ENCODE measurements around the gene SERTAD2.

The SERTAD2 gene

GRCh38 chr2:64607381-64608304 is 46.1 kb downstream of the SERTAD2 start:
- DNase-seq = peak in 1 of 2 donors; percentile 13

GRCh38 chr2:64606479-64607363 is 47.0 kb downstream of the SERTAD2 start:
- DNase-seq = peak; percentile 83 to 85

- DNase-seq = no peak
These were observed 47.7 kb downstream of the SERTAD2 start for GRCh38 chr2:64605991-64606478.

- no peak for DNase-seq
These were observed 48.7 kb downstream of the SERTAD2 start for GRCh38 chr2:64605026-64605471.

- DNase-seq = no peak
These were observed 49.6 kb downstream of the SERTAD2 start for GRCh38 chr2:64604155-64604554.

GRCh38 chr2:64602436-64602835 is 51.3 kb downstream of the SERTAD2 start:
- no peak for DNase-seq

- no peak for DNase-seq
These were observed 51.8 kb downstream of the SERTAD2 start for GRCh38 chr2:64601785-64602391.

GRCh38 chr2:64601034-64601754 is 52.5 kb downstream of the SERTAD2 start:
- DNase-seq = no peak

GRCh38 chr2:64599469-64599868 is 54.2 kb downstream of the SERTAD2 start:
- no peak for DNase-seq

- DNase-seq = no peak
These were observed 55.5 kb downstream of the SERTAD2 start for GRCh38 chr2:64598226-64598625.

GRCh38 chr2:64595397-64596176 is 58.1 kb downstream of the SERTAD2 start:
- no peak for DNase-seq

GRCh38 chr2:64594226-64594989 is 59.3 kb downstream of the SERTAD2 start:
- DNase-seq = no peak

GRCh38 chr2:64593035-64593655 is 60.6 kb downstream of the SERTAD2 start:
- no peak for DNase-seq

- no peak for DNase-seq
These were observed 62.5 kb downstream of the SERTAD2 start for GRCh38 chr2:64591188-64591587.

GRCh38 chr2:64587561-64587960 is 66.2 kb downstream of the SERTAD2 start:
- no peak for DNase-seq

- no peak for DNase-seq
These were observed 66.7 kb downstream of the SERTAD2 start for GRCh38 chr2:64586883-64587481.

GRCh38 chr2:64586054-64586453 is 67.7 kb downstream of the SERTAD2 start:
- DNase-seq = no peak

- DNase-seq = no peak
These were observed 70.9 kb downstream of the SERTAD2 start for GRCh38 chr2:64582774-64583340.
